Stimulated activated CD8-positive, alpha-beta memory T cell treated with anti-CD3 and anti-CD28 coated beads, Interleukin-4, amount 100 ng/mL, for 24 hours (primary cell): ENCODE results near the gene GARNL3.

Source experiments
- DNase-seq: peaks from one replicate; pipeline ENCODE4 v3.0.0-alpha.2; 2020; ENCODE audit warnings: low read depth

Gene GARNL3

GRCh38 chr9:127351182-127352166 lies 86.9 kb downstream of the GARNL3 start:
- no peak for DNase-seq

GRCh38 chr9:127353882-127354281 lies 89.3 kb downstream of the GARNL3 start:
- DNase-seq: no peak

GRCh38 chr9:127356906-127357305 lies 92.3 kb downstream of the GARNL3 start:
- DNase-seq: no peak

GRCh38 chr9:127358023-127358535 lies 93.5 kb downstream of the GARNL3 start:
- no peak for DNase-seq

GRCh38 chr9:127358770-127359169 lies 94.2 kb downstream of the GARNL3 start:
- DNase-seq: no peak

- no peak for DNase-seq
Measured at GRCh38 chr9:127360250-127360649, 95.7 kb downstream of the GARNL3 start.

- DNase-seq: no peak
Measured at GRCh38 chr9:127360829-127361228, 96.3 kb downstream of the GARNL3 start.

- no peak for DNase-seq
Measured at GRCh38 chr9:127361561-127361960, 97.0 kb downstream of the GARNL3 start.

- DNase-seq: no peak
Measured at GRCh38 chr9:127362829-127363228, 98.3 kb downstream of the GARNL3 start.

GRCh38 chr9:127365461-127365860 lies 100.9 kb downstream of the GARNL3 start:
- DNase-seq: no peak

GRCh38 chr9:127366594-127366993 lies 102.0 kb downstream of the GARNL3 start:
- DNase-seq: no peak

GRCh38 chr9:127368852-127369402 lies 104.4 kb downstream of the GARNL3 start:
- no peak for DNase-seq

GRCh38 chr9:127369428-127369827 lies 104.9 kb downstream of the GARNL3 start:
- DNase-seq: no peak

GRCh38 chr9:127370147-127370579 lies 105.6 kb downstream of the GARNL3 start:
- no peak for DNase-seq

- DNase-seq: no peak
Measured at GRCh38 chr9:127370672-127371648, 106.4 kb downstream of the GARNL3 start.

- no peak for DNase-seq
Measured at GRCh38 chr9:127380479-127380878, 115.9 kb downstream of the GARNL3 start.

GRCh38 chr9:127382541-127382940 lies 118.0 kb downstream of the GARNL3 start:
- no peak for DNase-seq

- DNase-seq: no peak
Measured at GRCh38 chr9:127384016-127384730, 119.6 kb downstream of the GARNL3 start.

GRCh38 chr9:127384901-127385300 lies 120.3 kb downstream of the GARNL3 start:
- DNase-seq: no peak

- DNase-seq: no peak
Measured at GRCh38 chr9:127386249-127386648, 121.7 kb downstream of the GARNL3 start.

- DNase-seq: no peak
Measured at GRCh38 chr9:127386981-127387380, 122.4 kb downstream of the GARNL3 start.
